Stimulated activated CD8-positive, alpha-beta memory T cell treated with anti-CD3 and anti-CD28 coated beads, Interleukin-2, amount 100 ng/mL, for 1 hour (primary cell): ENCODE data around the gene NLN.
"Not testable (repeated sequence)": the region's sequence is repeated elsewhere in the genome, so short reads cannot be mapped to it uniquely, and the experiment has no call there.

Experiments used
- DNase-seq, 2 donors: peaks; one replicate each; pipeline ENCODE4 v3.0.0-alpha.2; 2020; ENCODE audit warnings: low read depth in 2 of 2

The NLN gene

GRCh38 chr5:65772963-65773362, 51.0 kb downstream of the NLN start:
- not testable (repeated sequence) for DNase-seq

GRCh38 chr5:65774346-65774745, 52.3 kb downstream of the NLN start:
- DNase-seq = no peak

- no peak for DNase-seq
Measured at GRCh38 chr5:65775476-65775875, 53.5 kb downstream of the NLN start.

GRCh38 chr5:65776441-65777141, 54.6 kb downstream of the NLN start:
- DNase-seq = no peak

GRCh38 chr5:65778126-65778525, 56.1 kb downstream of the NLN start:
- DNase-seq = no peak

GRCh38 chr5:65779643-65780042, 57.6 kb downstream of the NLN start:
- DNase-seq = no peak

GRCh38 chr5:65788296-65788695, 66.3 kb downstream of the NLN start:
- DNase-seq = not testable (repeated sequence)

GRCh38 chr5:65790371-65791163, 68.6 kb downstream of the NLN start:
- DNase-seq = no peak

GRCh38 chr5:65791712-65792673, 70.0 kb downstream of the NLN start:
- DNase-seq = no peak

- no peak for DNase-seq
Measured at GRCh38 chr5:65796269-65796668, 74.3 kb downstream of the NLN start.

- DNase-seq = no peak
Measured at GRCh38 chr5:65796751-65797316, 74.8 kb downstream of the NLN start.

GRCh38 chr5:65797481-65797880, 75.5 kb downstream of the NLN start:
- no peak for DNase-seq

GRCh38 chr5:65799857-65800256, 77.9 kb downstream of the NLN start:
- no peak for DNase-seq

- DNase-seq = no peak
Measured at GRCh38 chr5:65800775-65801174, 78.8 kb downstream of the NLN start.

GRCh38 chr5:65801352-65801783, 79.4 kb downstream of the NLN start:
- DNase-seq = no peak

- DNase-seq = no peak
Measured at GRCh38 chr5:65802080-65802479, 80.1 kb downstream of the NLN start.

- DNase-seq = no peak
Measured at GRCh38 chr5:65802820-65803219, 80.8 kb downstream of the NLN start.

GRCh38 chr5:65803699-65804391, 81.8 kb downstream of the NLN start:
- no peak for DNase-seq

GRCh38 chr5:65805089-65805488, 83.1 kb downstream of the NLN start:
- DNase-seq = no peak

- DNase-seq = not testable (repeated sequence)
Measured at GRCh38 chr5:65807494-65807893, 85.5 kb downstream of the NLN start.

- no peak for DNase-seq
Measured at GRCh38 chr5:65808251-65808741, 86.3 kb downstream of the NLN start.
